ENCODE data around the gene GAD1. TPM values are rescaled to one million over a fixed set of nuclear protein-coding genes. Genes with fewer than 3 reads are reported as not detected.

The GAD1 gene
- total RNA-seq, 2 donors from 2014 or later, result 0.41 to 5.5 TPM

DNA sequence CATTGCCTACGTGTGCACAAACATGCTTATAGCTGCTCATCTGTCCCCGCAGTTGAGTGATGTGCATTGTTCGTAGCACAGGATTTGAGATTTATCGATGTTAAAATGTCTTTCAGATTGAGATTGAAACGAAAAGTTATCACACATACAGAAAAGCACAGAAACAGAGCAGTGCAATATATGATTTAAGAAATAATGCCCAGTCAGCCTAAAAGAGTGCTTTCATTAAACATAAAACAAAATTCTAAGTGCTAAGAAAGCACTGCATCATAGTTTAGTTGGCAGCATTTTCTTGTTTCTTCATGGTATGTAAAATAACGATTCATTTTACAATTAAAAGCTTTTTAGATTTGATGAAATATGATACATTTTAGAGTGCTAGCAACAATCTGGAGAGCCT is 80.4 kb downstream of the GAD1 start:
- no peak for DNase-seq (ENCODE audit: low spot score)
- H3K4me1 ChIP-seq (ENCODE audit: control insufficient read depth in 1 of 2, low read depth in 2 of 2), result no peaks in the 10 kb centered on the region
- H3K9me3 ChIP-seq, result no peaks in the 10 kb centered on the region
- H3K27ac ChIP-seq, result no peak overlapping the region
- no peaks in the 10 kb centered on the region for H3K27me3 ChIP-seq (replicated peaks; ENCODE audit: insufficient read depth)
- H3K4me3 ChIP-seq, result no peak overlapping the region
- no peak for ATAC-seq (ENCODE audit: insufficient number of reproducible peaks, low FRiP score, low read depth)
- H3K36me3 ChIP-seq, result no peaks in the 10 kb centered on the region
- TF ChIP-seq, protein P1, sequence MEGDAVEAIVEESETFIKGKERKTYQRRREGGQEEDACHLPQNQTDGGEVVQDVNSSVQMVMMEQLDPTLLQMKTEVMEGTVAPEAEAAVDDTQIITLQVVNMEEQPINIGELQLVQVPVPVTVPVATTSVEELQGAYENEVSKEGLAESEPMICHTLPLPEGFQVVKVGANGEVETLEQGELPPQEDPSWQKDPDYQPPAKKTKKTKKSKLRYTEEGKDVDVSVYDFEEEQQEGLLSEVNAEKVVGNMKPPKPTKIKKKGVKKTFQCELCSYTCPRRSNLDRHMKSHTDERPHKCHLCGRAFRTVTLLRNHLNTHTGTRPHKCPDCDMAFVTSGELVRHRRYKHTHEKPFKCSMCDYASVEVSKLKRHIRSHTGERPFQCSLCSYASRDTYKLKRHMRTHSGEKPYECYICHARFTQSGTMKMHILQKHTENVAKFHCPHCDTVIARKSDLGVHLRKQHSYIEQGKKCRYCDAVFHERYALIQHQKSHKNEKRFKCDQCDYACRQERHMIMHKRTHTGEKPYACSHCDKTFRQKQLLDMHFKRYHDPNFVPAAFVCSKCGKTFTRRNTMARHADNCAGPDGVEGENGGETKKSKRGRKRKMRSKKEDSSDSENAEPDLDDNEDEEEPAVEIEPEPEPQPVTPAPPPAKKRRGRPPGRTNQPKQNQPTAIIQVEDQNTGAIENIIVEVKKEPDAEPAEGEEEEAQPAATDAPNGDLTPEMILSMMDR (IDR thresholded peaks at IDR 0.05), result no peak

DNA sequence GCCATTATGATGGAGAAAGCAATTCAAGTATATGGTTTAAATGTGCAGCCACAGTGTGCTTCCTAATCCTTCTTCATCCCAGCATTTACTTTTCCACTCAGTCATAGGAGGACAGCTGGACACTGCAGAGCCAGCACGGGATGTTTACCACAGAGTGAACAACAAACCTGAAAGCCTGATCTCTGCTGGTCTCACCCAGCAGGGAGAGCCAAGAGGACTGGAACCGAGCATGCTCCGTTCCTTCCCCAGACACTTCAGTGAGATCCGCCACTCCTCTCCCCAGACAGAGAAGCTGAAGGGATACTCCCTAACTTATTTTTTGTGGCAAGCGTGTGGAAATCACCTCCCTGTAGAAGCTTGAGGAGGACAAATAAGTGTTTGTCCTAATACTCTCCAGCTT is 89.2 kb downstream of the GAD1 start:
- Histone ChIP-seq H3K36me3 (no peaks in the 10 kb centered on the region), H3K9me3 (peaks cover 12% of the 10 kb centered on the region), H3K4me1 (ENCODE audit: control insufficient read depth in 1 of 2, low read depth in 2 of 2) (no peaks in the 10 kb centered on the region), H3K4me3 (no peak overlapping the region), H3K27ac (no peak overlapping the region), H3K27me3 (replicated peaks; ENCODE audit: insufficient read depth) (no peaks in the 10 kb centered on the region)
- TF ChIP-seq, protein P1 (IDR thresholded peaks at IDR 0.05), result no peak
- ATAC-seq (ENCODE audit: insufficient number of reproducible peaks, low FRiP score, low read depth) (no peak), DNase-seq (ENCODE audit: low spot score) (no peak)

Other genes starting within 250 kb of the GAD1 start
- not detected for gene SP5, start 101.5 kb upstream of the GAD1 start, total RNA-seq
- gene ERICH2, start 46.5 kb upstream of the GAD1 start, total RNA-seq, result not detected
- gene GORASP2, start 112.4 kb downstream of the GAD1 start, total RNA-seq, result 10 to 100 TPM; 46.3 to 50.9 TPM